ENCODE data around the gene RIPOR2.
"Not testable (repeated sequence)": the region's sequence is repeated elsewhere in the genome, so short reads cannot be mapped to it uniquely, and the experiment has no call there.

RIPOR2 gene

GRCh38 chr6:24797596-24798216 lies 138.1 kb downstream of the RIPOR2 start:
- peak in 1 of 3 experiments; percentile 16 for DNase-seq

- DNase-seq, result no peak
These were observed 139.0 kb downstream of the RIPOR2 start for GRCh38 chr6:24796616-24797290.

GRCh38 chr6:24795106-24795505 lies 140.7 kb downstream of the RIPOR2 start:
- no peak for DNase-seq

- no peak for DNase-seq
These were observed 147.6 kb downstream of the RIPOR2 start for GRCh38 chr6:24788031-24788665.

- no peak for DNase-seq
These were observed 155.6 kb downstream of the RIPOR2 start for GRCh38 chr6:24780206-24780605.

- no peak for DNase-seq
These were observed 156.2 kb downstream of the RIPOR2 start for GRCh38 chr6:24779416-24780016.

- no peak for DNase-seq
These were observed 156.9 kb downstream of the RIPOR2 start for GRCh38 chr6:24778878-24779277.

- DNase-seq, result no peak
These were observed 157.6 kb downstream of the RIPOR2 start for GRCh38 chr6:24778121-24778520.

GRCh38 chr6:24777227-24777626 lies 158.5 kb downstream of the RIPOR2 start:
- DNase-seq, result no peak

- no peak for DNase-seq
These were observed 160.2 kb downstream of the RIPOR2 start for GRCh38 chr6:24775520-24776058.

- DNase-seq, result peak; percentile 95 to 98 (median 97)
These were observed 160.9 kb downstream of the RIPOR2 start, which contains the start of gene GMNN for GRCh38 chr6:24774696-24775519. TSS of gene GMNN (plus strand) at chr6:24774937. CDS start at chr6:24777247, 2,310 bp downstream.

GRCh38 chr6:24768361-24768760 lies 167.4 kb downstream of the RIPOR2 start:
- no peak for DNase-seq

GRCh38 chr6:24766680-24767462 lies 168.9 kb downstream of the RIPOR2 start:
- peak in 2 of 3 experiments; percentile 14 to 47 for DNase-seq

GRCh38 chr6:24765968-24766367 lies 169.8 kb downstream of the RIPOR2 start:
- DNase-seq, result not testable (repeated sequence)

- not testable (repeated sequence) for DNase-seq
These were observed 170.6 kb downstream of the RIPOR2 start for GRCh38 chr6:24764833-24765828.

GRCh38 chr6:24763578-24763977 lies 172.2 kb downstream of the RIPOR2 start:
- DNase-seq, result peak in 2 of 3 experiments; percentile 7 to 17

- no peak for DNase-seq
These were observed 173.9 kb downstream of the RIPOR2 start for GRCh38 chr6:24761851-24762250.

- DNase-seq, result peak in 1 of 3 experiments; percentile 2
These were observed 174.4 kb downstream of the RIPOR2 start for GRCh38 chr6:24761193-24761835.

GRCh38 chr6:24760210-24760609 lies 175.6 kb downstream of the RIPOR2 start:
- DNase-seq, result no peak

- DNase-seq, result no peak
These were observed 176.0 kb downstream of the RIPOR2 start for GRCh38 chr6:24759718-24760117.

All from NCI-H1417 (cell line).